Activated CD4-positive, CD25-positive, alpha-beta regulatory T cell treated with anti-CD3 and anti-CD28 coated beads, Interleukin-2, amount 50 U/mL, for 16 hours (primary cell): ENCODE measurements around the gene DNAH1.
"Not testable (repeated sequence)": the region's sequence is repeated elsewhere in the genome, so short reads cannot be mapped to it uniquely, and the experiment has no call there.

Experiments
- DNase-seq: peaks from one replicate; pipeline ENCODE4 v3.0.0-alpha.2; 2020; ENCODE audit warnings: low read depth, low spot score

Gene DNAH1

DNA sequence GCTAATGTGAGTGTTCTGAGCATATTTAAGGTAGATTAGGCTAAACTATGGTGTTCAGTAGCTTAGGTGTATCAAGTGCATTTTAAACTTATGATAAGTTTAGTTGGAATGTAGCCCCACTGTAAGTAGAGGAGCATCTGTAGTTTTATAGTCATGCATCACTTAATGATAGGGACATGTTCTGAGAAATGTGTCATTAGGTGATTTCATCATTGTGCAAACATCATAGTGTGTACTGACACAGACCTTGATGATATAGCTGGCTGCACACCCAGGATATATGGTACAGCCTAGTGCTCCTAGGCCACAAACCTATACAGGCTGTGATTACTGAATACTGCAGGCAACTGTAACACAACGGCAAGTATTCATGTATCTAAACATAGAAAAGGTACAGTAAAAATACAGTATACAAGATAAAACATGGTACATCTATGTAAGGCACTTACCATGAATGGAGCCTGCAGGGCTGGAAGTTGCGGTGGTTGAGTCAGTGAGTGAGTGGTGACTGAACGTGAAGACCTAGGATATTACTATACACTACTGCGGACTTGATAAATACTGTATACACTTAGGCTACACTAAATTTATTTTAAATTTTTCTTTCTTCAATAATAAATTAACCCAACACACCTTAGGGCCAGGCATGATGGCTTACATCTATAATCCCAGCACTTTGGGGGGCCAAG lies 17.9 kb downstream of the DNAH1 start:
- no peak for DNase-seq

DNA sequence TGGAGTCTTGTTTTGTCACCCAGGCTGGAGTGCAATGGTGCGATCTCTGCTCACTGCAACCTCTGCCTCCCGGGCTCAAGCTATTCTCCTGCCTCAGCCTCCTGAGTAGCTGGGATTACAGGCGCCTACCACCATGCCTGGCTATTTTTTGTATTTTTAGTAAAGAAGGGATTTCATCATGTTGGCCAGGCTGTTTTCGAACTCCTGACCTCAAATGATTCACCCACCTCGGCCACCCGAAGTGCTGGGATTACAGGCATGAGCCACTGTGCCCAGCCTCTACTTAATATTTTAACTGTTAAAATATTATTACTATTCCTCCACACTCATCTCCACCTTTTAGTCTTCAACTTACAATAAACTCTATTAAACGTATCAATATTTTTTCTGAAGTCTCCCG lies 22.0 kb downstream of the DNAH1 start:
- not testable (repeated sequence) for DNase-seq

DNA sequence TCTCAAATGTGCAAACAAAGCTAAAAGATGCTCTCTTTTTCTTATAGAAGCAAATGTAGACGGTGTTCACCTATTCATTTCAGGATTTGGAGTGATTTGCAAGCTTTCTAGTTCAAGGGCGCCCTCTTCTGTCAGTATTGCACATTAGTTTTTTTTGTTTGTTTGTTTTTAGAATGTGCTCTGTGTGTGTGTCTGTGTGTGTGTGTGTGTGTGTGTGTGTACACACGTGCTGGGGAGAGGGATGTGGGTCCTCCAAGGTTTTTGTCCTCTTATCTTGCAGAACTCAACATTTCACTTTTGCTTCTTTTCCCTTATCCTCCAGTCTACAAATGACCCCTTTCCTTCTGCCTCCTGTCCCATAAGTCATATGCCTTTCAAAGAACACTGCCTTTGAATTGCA lies 23.5 kb downstream of the DNAH1 start:
- peak; percentile 42 for DNase-seq

GRCh38 chr3:52341123-52341522 lies 25.0 kb downstream of the DNAH1 start:
- DNase-seq = no peak

- no peak for DNase-seq
These were observed 28.0 kb downstream of the DNAH1 start for GRCh38 chr3:52343946-52344600.

DNA sequence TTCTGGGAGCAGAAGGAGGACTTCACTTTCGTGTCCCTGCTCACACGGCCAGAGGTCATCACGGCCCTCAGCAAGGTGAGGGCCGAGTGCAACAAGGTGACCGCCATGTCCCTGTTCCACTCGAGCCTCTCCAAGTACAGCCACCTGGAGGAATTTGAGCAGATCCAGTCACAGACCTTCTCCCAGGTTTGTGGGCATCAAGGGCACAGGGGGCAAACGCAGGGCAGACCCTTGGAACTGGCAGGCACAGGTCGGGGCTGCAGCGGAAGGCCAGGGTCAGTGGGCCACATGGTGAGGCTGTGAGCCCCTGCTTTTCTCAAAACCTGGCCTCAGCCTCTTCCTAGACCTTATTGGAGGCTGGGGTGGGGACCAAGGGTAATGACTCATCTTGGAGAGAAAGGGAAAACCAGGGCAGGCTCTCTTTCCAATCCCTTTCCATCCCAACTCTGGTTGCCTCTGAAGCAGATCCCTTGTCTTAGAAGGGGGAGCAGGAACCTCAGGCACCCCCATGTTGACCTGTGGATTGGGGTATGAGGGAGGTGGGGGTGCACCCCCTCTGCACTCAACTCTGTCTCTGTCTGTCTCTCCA lies 29.5 kb downstream of the DNAH1 start:
- no peak for DNase-seq

- no peak for DNase-seq
These were observed 30.8 kb downstream of the DNAH1 start for GRCh38 chr3:52346623-52347530.

DNA sequence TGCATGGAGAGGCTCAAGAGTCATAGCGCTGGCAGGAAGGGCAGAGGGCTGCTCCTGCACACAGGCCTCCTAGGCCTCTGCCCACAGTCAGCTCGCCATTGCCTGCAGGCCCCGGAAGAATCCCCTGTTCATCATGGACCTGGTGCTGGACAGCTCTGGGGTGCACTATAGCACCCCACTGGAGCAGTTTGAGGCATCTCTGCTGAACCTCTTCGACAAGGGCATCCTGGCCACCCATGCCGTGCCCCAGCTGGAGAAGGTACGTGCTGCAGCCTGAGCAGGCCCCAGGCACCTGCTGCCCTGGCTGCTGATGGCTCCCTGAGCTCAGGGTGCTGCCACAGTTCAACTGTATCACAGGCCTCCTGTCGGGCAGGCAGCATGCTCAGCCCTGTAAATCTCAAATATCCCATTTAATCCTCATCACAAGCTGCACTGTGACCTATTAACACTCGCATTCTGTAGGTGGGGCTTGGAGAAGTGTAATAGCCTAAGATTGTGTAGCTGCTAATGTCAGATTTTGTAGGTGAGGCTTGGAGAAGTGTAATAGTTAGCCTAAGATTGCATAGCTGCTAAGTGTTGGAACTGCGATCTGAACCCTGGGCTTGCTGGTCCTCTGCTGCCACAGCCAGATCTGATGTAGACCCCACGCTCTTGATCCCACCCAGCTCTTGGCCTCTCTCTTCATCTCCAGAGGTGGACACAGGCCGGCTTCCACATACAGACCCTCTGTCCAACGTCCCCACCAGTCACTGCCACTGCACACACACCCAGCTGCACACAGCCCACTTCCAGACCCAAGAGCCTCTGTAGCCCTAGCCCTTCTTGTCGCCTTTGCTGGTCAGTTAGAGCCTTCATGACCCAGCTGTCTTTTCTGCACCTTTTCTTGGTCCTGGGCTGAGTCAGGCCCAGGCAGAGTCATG lies 31.9 kb downstream of the DNAH1 start:
- no peak for DNase-seq

- DNase-seq = no peak
These were observed 33.0 kb downstream of the DNAH1 start for GRCh38 chr3:52349131-52349530.

DNA sequence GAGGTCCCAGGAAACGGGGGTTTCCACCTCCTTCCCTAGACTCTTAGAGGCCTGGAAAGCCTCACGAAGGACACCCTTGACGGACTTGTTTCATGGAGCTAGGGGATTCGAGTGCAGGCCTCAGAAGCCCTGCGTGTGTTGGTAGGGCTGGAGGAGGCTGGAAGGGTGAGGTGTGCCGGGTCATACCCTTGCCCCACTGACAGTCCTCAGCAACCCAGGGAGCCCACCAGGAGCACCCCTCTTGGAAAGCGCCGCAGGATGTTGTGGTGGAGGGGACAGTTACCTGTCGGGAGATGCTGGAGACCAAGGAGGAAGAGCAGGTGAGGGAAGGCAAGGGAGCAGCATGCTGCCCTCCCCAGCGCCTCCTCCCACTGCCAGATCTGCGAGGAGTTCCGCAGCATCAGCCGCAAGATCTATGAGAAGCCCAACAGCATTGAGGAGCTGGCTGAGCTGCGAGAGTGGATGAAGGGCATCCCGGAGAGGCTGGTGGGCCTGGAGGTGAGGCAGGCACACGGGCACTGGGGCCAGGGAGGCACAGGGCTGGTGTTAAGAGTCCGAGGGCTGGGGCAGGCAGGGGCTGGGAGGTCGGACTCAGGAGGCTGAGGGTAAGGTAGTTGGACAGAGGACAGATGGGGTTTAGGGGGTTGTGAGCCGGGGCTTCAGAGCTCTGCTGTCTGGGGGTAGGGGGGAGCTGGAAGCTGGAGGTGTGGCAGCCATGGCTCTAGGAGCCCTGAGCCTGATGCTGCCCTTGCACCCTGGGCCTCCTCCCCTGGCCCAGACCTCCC lies 33.7 kb downstream of the DNAH1 start:
- no peak for DNase-seq

- DNase-seq = no peak
These were observed 34.3 kb downstream of the DNAH1 start for GRCh38 chr3:52350416-52350815.

- no peak for DNase-seq
These were observed 35.1 kb downstream of the DNAH1 start for GRCh38 chr3:52350981-52351761.

DNA sequence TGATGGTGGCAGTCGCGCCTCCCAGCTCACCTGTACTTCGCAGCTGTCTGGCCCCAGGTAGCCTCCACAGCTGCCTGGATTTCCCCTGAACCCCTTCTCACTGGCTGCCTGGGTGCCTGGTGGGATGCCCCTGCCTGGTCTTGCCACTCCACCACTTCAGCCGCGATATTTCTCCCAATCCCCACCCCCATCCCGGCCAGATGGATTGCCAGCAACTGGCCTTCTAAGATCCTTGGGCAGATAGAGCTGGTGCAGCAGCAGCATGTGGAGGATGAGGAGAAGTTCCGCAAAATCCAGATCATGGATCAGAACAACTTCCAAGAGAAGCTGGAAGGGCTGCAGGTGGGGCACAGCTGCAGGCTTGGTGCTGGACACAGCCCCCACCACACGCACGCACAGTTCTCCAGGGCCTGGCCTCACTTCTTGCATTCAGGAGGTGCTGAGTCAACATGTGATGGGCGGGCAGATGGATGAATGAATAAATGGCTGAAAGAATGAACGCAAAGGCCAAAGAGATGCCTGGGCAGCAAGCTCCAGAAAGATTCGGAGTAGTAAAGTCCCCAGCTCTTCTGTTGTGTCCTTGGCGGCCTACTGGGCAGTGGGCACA lies 35.7 kb downstream of the DNAH1 start:
- no peak for DNase-seq

DNA sequence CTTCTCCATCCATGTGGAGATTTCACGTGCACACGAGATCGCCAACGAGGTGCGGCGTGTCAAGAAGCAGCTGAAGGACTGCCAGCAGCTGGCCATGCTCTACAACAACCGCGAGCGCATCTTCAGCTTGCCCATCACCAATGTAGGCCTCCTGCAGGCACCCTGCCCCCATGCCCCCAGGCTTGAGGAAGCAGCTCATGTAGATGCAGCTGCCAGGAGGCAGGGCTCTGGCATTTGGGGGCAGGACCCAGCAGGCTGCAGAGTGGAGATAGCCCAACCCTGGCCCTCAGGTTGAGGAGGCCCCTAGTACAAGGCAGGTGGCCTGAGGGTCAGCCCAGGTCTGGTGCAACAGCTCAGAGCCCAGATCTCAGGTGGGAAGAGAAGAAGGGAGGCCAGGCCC lies 36.4 kb downstream of the DNAH1 start:
- DNase-seq = no peak

GRCh38 chr3:52353291-52353855 lies 37.3 kb downstream of the DNAH1 start:
- DNase-seq = no peak

DNA sequence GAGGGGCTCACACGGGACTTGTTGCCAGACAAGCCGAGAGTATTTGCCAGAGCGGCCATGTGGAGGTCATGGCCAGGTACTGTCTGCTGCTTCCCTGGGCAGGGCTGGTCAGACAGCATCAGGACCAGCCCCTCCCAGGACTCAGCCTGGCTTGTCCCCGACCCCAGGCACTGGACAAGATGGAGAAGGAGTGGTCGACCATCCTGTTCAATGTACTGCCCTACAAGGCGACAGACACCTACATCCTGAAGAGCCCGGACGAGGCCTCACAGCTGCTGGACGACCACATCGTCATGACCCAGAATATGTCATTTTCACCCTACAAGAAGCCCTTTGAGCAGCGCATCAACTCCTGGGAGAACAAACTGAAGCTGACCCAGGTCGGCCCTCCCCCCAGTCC lies 38.6 kb downstream of the DNAH1 start:
- DNase-seq = no peak

DNA sequence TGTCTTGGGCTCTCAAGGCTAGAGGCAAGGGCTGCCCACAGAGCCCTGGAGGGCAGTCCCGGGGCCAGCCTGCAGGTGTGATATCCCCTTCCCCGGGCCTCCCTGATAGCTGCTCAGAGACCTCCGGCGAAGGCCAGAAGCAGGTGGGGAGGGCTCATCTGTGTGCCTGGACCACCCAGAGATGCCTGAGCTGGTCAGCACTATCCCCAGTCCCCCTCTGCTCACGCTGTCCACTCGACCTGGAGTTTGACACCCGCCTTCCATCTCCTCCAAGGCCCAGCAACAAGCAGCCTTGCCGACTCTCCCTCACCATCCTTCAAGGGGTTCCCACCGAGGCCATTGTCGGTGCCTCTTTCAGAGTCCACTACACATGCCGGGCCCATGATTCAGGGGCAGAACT lies 39.4 kb downstream of the DNAH1 start:
- no peak for DNase-seq

GRCh38 chr3:52356126-52356525 lies 40.0 kb downstream of the DNAH1 start:
- DNase-seq = no peak
